DOHH2 (cell line): ENCODE measurements around the gene TRIAP1.

Experiments used
- H3F3A ChIP-seq: fragments of 200-600 bp; sonication (generic), shearing (Covaris generic); 2 replicates; pipeline ENCODE4 v1.6.0; 2016; ENCODE audit warnings: antibody characterized with exemption, mild to moderate bottlenecking; ENCODE audit not compliant: control insufficient read depth, insufficient read depth
- H3K27ac ChIP-seq: fragments of 200-600 bp; sonication (generic); 2 replicates; pipeline ENCODE4 v1.5.1; 2014; ENCODE audit warnings: low read depth, mild to moderate bottlenecking, low read length, moderate library complexity
- H3K27me3 ChIP-seq: fragments of 200-600 bp; sonication (generic); 2 replicates; pipeline ENCODE4 v1.6.1; 2014; ENCODE audit warnings: mild to moderate bottlenecking, low read length, mixed read lengths; ENCODE audit not compliant: control insufficient read depth
- H3K36me3 ChIP-seq: fragments of 200-600 bp; sonication (generic); 2 replicates; pipeline ENCODE4 v1.6.1; 2014; ENCODE audit warnings: mild to moderate bottlenecking, low read length, moderate library complexity, mixed read lengths; ENCODE audit not compliant: control insufficient read depth
- H3K4me1 ChIP-seq: fragments of 200-600 bp; sonication (generic); 2 replicates; pipeline ENCODE4 v1.6.1; 2014; ENCODE audit warnings: mild to moderate bottlenecking, low read length, mixed read lengths; ENCODE audit not compliant: control insufficient read depth
- H3K4me2 ChIP-seq: fragments of 200-600 bp; sonication (generic); 2 replicates; pipeline ENCODE4 v1.6.0; 2014; ENCODE audit warnings: mild to moderate bottlenecking, low read length, moderate library complexity
- H3K4me3 ChIP-seq: fragments of 200-600 bp; sonication (generic); 2 replicates; pipeline ENCODE4 v1.5.1; 2014; ENCODE audit warnings: mild to moderate bottlenecking, low read length, mixed read lengths
- H3K79me2 ChIP-seq: fragments of 200-600 bp; sonication (generic); 2 replicates; pipeline ENCODE4 v1.6.1; 2014; ENCODE audit warnings: mild to moderate bottlenecking, low read length, mixed read lengths; ENCODE audit not compliant: control insufficient read depth
- H3K9me2 ChIP-seq: fragments of 200-600 bp; sonication (generic); replicated peaks from 2 replicates; pipeline ENCODE4 v1.6.1; 2014; ENCODE audit warnings: mild to moderate bottlenecking, low read length, mixed read lengths; ENCODE audit not compliant: control insufficient read depth
- H3K9me3 ChIP-seq: fragments of 200-600 bp; sonication (generic); 2 replicates; pipeline ENCODE4 v1.6.1; 2014; ENCODE audit warnings: antibody characterized with exemption, low read length, mixed read lengths; ENCODE audit not compliant: control insufficient read depth, insufficient read depth
- H4K20me1 ChIP-seq: fragments of 200-600 bp; sonication (generic); 2 replicates; pipeline ENCODE4 v1.6.0; 2014; ENCODE audit warnings: low read depth, mild to moderate bottlenecking, antibody characterized with exemption, low read length, moderate library complexity; ENCODE audit not compliant: control insufficient read depth, insufficient read depth
- CTCF ChIP-seq: fragments of 200-600 bp; sonication (generic); IDR thresholded peaks from one replicate; pipeline ENCODE4 v1.5.1; 2014; ENCODE audit warnings: antibody characterized with exemption, mild to moderate bottlenecking, low read depth, low read length; ENCODE audit not compliant: poor library complexity, severe bottlenecking
- EZH2phosphoT487 ChIP-seq: fragments of 200-600 bp; sonication (generic); IDR thresholded peaks from 2 replicates; pipeline ENCODE4 v1.6.1; 2017; ENCODE audit warnings: borderline replicate concordance, mild to moderate bottlenecking, antibody characterized with exemption, low read length, moderate library complexity, mixed read lengths

The TRIAP1 gene

GRCh38 chr12:120444676-120445075 is 1.5 kb downstream of the TRIAP1 start:
- H3K4me1 ChIP-seq: peaks cover 39% of the 10 kb centered on the region
- H3K4me3 ChIP-seq: peak overlapping the region; percentile 97
- no peaks in the 10 kb centered on the region for H3K9me3 ChIP-seq
- no peaks in the 10 kb centered on the region for H4K20me1 ChIP-seq
- H3K9me2 ChIP-seq: no peaks in the 10 kb centered on the region
- peaks cover 95% of the 10 kb centered on the region for H3K79me2 ChIP-seq
- TF ChIP-seq CTCF (no peak), EZH2phosphoT487 (no peak)
- H3K4me2 ChIP-seq: peak overlapping the region; percentile 78
- no peaks in the 10 kb centered on the region for H3K27me3 ChIP-seq
- H3K36me3 ChIP-seq: peaks cover 74% of the 10 kb centered on the region
- H3K27ac ChIP-seq: peak overlapping the region; percentile 21
- H3F3A ChIP-seq: peaks cover 10% of the 10 kb centered on the region

GRCh38 chr12:120439646-120440247 is 6.4 kb downstream of the TRIAP1 start:
- peaks cover 25% of the 10 kb centered on the region for H3F3A ChIP-seq

GRCh38 chr12:120438495-120439198 is 7.5 kb downstream of the TRIAP1 start:
- Histone ChIP-seq H3K9me3 (no peaks in the 10 kb centered on the region), H3F3A (peaks cover 15% of the 10 kb centered on the region), H3K4me1 (peaks cover 17% of the 10 kb centered on the region), H3K27me3 (no peaks in the 10 kb centered on the region), H3K36me3 (peaks cover 41% of the 10 kb centered on the region), H3K4me3 (peak overlapping the region; percentile 82), H3K4me2 (peak overlapping the region; percentile 70), H3K79me2 (peaks cover 61% of the 10 kb centered on the region), H3K9me2 (no peaks in the 10 kb centered on the region), H3K27ac (peak overlapping the region; percentile 80), H4K20me1 (peaks cover 6% of the 10 kb centered on the region; the same call in 1 of the 2 replicates)
- TF ChIP-seq EZH2phosphoT487: no peak
- TF ChIP-seq CTCF: no peak

More at GRCh38 chr12:120439646-120440247, 6.4 kb downstream of the TRIAP1 start:
- Histone ChIP-seq H3K4me3 (peak overlapping the region; percentile 82), H3K36me3 (peaks cover 52% of the 10 kb centered on the region), H3K4me2 (peak overlapping the region; percentile 70), H3K4me1 (peaks cover 28% of the 10 kb centered on the region), H3K27me3 (no peaks in the 10 kb centered on the region), H3K79me2 (peaks cover 72% of the 10 kb centered on the region), H3K27ac (no peak overlapping the region), H4K20me1 (peaks cover 6% of the 10 kb centered on the region; the same call in 1 of the 2 replicates), H3K9me2 (no peaks in the 10 kb centered on the region), H3K9me3 (no peaks in the 10 kb centered on the region)
- TF ChIP-seq EZH2phosphoT487 (no peak), CTCF (peak; percentile 77)
